Dermis lymphatic vessel endothelial cell (primary cell): ENCODE measurements around the gene CCDC59. TPM values are rescaled to one million over a fixed set of nuclear protein-coding genes. Genes with fewer than 3 reads are reported as not detected.

Experiments used
- total RNA-seq: library from RNA; depleted of rRNA; stranded (reverse); fragments of >200 nt; gene quantifications from 2 replicates; pipeline ENCODE4 v1.2.1, GENCODE V29; 2014

The CCDC59 gene, protein sequence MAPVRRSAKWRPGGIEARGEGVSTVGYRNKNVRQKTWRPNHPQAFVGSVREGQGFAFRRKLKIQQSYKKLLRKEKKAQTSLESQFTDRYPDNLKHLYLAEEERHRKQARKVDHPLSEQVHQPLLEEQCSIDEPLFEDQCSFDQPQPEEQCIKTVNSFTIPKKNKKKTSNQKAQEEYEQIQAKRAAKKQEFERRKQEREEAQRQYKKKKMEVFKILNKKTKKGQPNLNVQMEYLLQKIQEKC
- total RNA-seq: 28.4 and 40.4 TPM in 2 replicates

DNA sequence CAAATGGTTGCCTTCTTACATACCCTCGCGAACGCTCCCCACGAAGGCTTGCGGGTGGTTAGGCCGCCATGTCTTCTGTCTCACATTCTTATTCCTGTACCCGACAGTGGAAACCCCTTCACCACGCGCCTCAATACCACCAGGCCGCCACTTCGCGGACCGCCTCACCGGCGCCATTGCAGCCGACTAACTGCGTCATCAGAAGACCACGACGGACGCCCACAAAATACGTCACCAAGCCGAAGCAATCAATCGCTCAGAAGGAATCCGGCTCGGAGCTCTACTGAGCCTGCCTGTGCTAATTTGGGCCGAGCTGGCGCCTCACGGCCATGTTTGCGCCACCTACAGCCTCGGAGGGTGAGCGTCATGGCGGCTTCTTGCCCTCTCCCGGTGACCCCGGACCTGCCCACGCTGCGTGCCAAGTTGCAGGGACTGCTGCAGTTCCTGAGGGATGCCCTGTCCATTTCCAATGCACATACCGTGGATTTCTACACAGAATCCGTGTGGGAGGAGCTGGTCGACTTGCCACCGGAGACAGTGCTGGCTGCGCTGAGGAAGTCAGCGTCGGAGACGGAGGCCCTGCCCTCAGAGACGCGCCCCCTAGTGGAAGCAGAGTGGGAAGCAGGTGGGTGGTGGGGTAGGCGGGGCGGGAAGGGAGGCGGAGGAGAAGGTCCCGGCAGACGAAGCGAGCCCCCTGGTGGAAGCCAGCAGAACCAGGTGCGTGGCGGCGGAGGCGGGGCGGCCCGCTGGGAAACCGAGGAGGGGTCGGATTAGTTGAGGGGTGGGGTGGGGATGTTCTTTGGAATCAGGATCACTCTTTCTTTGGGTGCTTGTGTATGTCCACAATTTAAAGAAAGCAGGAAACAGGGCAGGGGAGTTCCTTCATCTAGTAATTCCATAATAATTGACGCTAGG is at the start of gene CCDC59, which contains the start of gene METTL25:
Gene CCDC59 (minus strand): TSS at position 188 of the 915 bp plus-strand sequence. CDS start 11 bp downstream, at position 177.
Gene METTL25 (plus strand): TSS at position 330 of the 915 bp plus-strand sequence. CDS start 37 bp downstream, at position 367.

Other genes starting within 250 kb of the CCDC59 start
- 15.6 and 17.0 TPM in 2 replicates for gene METTL25, start 142 bp upstream of the CCDC59 start, total RNA-seq